Smooth muscle cell of the umbilical artery (primary cell): Measurements from ENCODE around the gene GJC3. TPM values are rescaled to one million over a fixed set of nuclear protein-coding genes. Genes with fewer than 3 reads are reported as not detected.

Experiments used
- total RNA-seq: library from RNA; depleted of rRNA; stranded (reverse); fragments of >200 nt; gene quantifications from 2 replicates; pipeline ENCODE4 v1.2.3, GENCODE V29; 2014

GJC3 gene
- not detected in 2 replicates for total RNA-seq

GRCh38 chr7:99928994-99929729 is at the start of gene GJC3:
Gene GJC3 (minus strand): TSS chr7:99929620. CDS start chr7:99929620, 0 bp downstream.

GRCh38 chr7:99975782-99976521 is 46.5 kb upstream of the GJC3 start, which contains the start of gene AZGP1:
Gene AZGP1 (minus strand): TSS chr7:99976031. CDS start chr7:99976020, 11 bp downstream.

GRCh38 chr7:99918959-99919813 is 10.2 kb downstream of the GJC3 start, which contains the start of gene TRIM4:
Gene TRIM4 (minus strand): TSS chr7:99919530. CDS start chr7:99919401, 129 bp downstream.

GRCh38 chr7:99876933-99877332 is 52.5 kb downstream of the GJC3 start, which contains the start of gene OR2AE1:
Gene OR2AE1 (minus strand): TSS chr7:99877033. CDS start chr7:99877033, 0 bp downstream.

Other genes with a start within 250 kb of the GJC3 start
- 0.18 and 0.30 TPM in 2 replicates for gene CYP3A5, start 249.6 kb downstream of the GJC3 start, total RNA-seq
- gene CYP3A7, start 194.4 kb downstream of the GJC3 start, total RNA-seq, result 0.30 and 1.1 TPM in 2 replicates
- not detected in 2 replicates for gene CYP3A4, start 145.4 kb downstream of the GJC3 start, total RNA-seq
- gene CYP3A43, start 101.6 kb downstream of the GJC3 start, total RNA-seq, result not detected in 2 replicates
- gene OR2AE1, start 52.6 kb downstream of the GJC3 start, total RNA-seq, result not detected in 2 replicates
- 28.3 and 29.7 TPM in 2 replicates for gene TRIM4, start 10.1 kb downstream of the GJC3 start, total RNA-seq
- 0.32 TPM in 1 of 2 replicates, not detected in the other for gene AZGP1, start 46.4 kb upstream of the GJC3 start, total RNA-seq
- gene ZKSCAN1, start 86.0 kb upstream of the GJC3 start, total RNA-seq, result 46.6 and 48.1 TPM in 2 replicates
- 7.4 and 8.9 TPM in 2 replicates for gene ZSCAN21, start 120.2 kb upstream of the GJC3 start, total RNA-seq
- 26.4 and 30.4 TPM in 2 replicates for gene ZNF3, start 152.1 kb upstream of the GJC3 start, total RNA-seq
- gene COPS6, start 159.3 kb upstream of the GJC3 start, total RNA-seq, result 70.4 and 107 TPM in 2 replicates
- gene MCM7, start 171.8 kb upstream of the GJC3 start, total RNA-seq, result 14.6 and 57.5 TPM in 2 replicates
- gene AP4M1, start 172.0 kb upstream of the GJC3 start, total RNA-seq, result 26.1 and 40.4 TPM in 2 replicates
- 47.8 and 83.0 TPM in 2 replicates for gene TAF6, start 189.7 kb upstream of the GJC3 start, total RNA-seq
- 33.4 and 61.5 TPM in 2 replicates for gene CNPY4, start 190.0 kb upstream of the GJC3 start, total RNA-seq
- 1.8 and 2.2 TPM in 2 replicates for gene MBLAC1, start 197.3 kb upstream of the GJC3 start, total RNA-seq
- gene LAMTOR4, start 219.3 kb upstream of the GJC3 start, total RNA-seq, result 30.5 and 91.8 TPM in 2 replicates
- gene TRAPPC14, start 229.1 kb upstream of the GJC3 start, total RNA-seq, result 5.9 and 8.3 TPM in 2 replicates
- gene GAL3ST4, start 239.0 kb upstream of the GJC3 start, total RNA-seq, result 2.1 and 6.1 TPM in 2 replicates
- gene GPC2, start 247.8 kb upstream of the GJC3 start, total RNA-seq, result 3.9 and 6.0 TPM in 2 replicates
- 0.88 and 1.2 TPM in 2 replicates for gene STAG3, start 248.3 kb upstream of the GJC3 start, total RNA-seq